DMS79 treated with DMSO at 0.1 percent for 48 hours (cell line): ENCODE data around the gene TDRD12.
"Not testable (repeated sequence)": the region's sequence is repeated elsewhere in the genome, so short reads cannot be mapped to it uniquely, and the experiment has no call there.

Experiments
- DNase-seq: peaks from one replicate; lab custom pipeline; 2025; lab: John Stamatoyannopoulos, UW

The TDRD12 gene

DNA sequence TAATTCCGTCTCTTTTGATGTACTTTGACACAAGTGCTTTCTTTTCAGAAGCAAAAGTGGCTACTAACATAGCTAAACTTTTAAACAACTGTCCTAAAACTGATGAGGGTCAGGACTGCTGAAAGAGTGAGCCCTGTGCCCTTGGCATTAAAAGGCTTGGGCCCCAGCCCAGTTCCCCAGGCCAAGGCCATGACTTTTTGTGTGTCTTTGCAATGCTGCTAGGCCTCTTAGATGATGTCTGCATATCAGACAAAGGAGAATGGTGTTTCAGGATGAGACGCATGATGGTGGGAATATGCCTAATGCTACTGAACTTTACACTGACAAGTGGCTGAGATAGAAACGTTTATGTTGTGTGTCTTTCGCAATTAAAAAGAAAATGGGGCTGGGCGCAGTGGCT lies 112.0 kb downstream of the TDRD12 start:
- DNase-seq: no peak

DNA sequence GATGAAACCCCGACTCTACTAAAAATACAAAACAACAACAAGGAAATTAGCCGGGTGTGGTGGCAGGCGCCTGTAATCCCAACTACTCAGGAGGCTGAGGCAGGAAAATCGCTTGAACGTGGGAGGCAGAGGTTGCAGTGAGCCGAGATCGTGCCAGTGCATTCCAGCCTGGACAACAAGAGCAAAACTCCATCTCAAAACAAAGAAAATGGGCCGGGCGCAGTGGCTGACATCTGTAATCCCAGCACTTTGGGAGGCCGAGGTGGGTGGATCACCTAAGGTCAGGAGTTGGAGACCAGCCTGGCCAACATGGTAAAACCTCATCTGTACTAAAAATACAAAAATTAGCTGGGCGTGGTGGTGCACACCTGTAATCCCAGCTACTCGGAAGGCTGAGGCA lies 112.5 kb downstream of the TDRD12 start:
- DNase-seq: not testable (repeated sequence)

DNA sequence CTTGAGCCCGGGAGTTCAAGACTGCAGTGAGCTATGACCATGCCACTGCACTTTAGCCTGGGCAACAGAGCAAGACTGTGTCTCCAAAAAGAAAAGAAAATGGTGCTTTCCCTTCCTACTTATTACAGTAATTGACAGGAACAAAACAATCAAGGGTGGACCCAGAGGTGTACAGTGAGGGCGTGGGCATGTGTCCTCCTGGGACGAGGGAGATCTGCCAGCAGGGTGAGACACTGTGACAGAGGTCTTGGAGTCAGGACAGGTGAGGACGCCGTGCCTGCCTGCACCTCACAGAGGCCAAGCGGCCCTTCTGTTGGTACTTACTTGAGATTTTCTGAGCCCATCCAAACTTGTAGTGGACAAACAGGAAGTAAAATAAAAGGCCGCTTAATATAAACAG lies 113.3 kb downstream of the TDRD12 start:
- DNase-seq: not testable (repeated sequence)

DNA sequence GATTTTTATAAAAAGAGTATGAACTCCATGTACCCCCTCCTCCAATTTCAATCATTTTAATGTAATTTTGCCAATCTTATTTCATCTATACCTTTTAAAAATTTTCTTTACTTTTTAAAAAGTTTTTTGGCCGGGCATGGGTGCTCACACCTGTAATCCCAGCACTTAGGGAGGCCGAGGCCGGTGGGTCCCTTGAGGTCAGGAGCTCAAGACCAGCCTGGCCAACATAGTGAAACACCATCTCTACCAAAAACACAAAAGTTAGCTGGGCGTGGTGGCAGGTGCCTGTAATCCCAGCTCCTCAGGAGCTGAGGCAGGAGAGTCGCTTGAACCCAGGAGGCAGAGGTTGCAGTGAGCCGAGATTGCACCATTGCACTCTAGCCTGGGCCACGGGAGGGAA lies 113.8 kb downstream of the TDRD12 start:
- DNase-seq: not testable (repeated sequence)

DNA sequence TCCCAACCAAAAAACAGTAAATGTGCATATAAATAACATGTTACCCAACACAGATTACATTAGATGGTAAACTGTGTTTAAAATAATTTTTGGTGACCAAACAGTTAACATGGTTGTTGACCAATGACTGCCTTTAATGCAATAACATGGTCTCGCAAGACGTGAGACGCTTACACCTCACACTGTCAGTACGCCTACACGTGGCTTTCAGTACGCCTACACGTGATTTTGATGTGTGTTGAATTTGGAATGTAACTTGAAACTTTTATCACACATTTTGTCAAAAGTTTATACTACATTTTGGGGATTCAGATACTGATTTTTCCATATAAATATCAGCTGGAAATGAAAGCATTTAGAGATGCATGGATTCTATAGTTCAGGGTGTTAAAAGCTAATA lies 118.0 kb downstream of the TDRD12 start:
- DNase-seq: no peak

DNA sequence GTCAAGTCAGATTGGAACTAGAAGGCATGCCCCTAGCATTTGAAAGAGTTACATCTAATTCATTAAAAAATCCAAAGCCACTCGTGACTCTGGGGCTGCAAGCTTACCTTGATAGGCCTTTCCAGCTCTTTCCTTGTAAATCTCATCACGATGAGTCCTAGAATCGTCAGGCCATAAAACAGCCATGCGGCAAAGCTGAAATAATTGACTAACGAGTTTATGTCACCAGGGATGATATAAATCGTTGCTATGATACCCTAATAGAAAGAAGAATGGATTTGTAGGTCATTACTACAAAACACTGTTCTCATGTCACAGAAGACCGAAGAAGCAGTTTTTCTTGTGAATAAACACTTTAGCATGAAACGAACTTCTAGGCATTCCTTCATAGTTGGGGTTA lies 122.5 kb downstream of the TDRD12 start:
- no peak for DNase-seq

DNA sequence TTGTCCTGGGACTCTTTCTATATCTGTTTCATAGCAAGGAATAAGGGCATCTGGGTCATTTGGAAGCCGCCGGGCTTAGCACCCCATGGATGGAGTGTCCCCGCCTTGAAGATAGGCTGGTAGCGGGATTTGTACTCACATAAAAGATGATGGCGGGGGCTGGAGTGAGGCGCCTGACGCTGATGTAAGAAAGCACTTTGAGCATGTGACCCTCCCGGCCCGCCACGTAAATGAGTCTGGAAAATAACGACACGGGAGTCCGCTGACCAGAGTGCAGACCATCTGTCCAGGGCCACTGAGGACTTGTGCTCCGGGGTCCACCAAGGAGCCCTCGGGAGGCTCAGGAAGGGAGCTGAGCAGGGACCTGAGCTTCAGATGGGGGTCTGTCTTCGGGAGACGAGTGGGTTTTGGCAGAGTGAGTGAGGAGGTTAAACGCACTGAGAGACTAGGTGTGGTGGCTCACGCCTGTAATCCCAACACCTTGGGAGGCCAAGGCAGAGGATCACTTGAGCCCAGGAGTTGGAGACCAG lies 124.2 kb downstream of the TDRD12 start:
- DNase-seq: no peak

DNA sequence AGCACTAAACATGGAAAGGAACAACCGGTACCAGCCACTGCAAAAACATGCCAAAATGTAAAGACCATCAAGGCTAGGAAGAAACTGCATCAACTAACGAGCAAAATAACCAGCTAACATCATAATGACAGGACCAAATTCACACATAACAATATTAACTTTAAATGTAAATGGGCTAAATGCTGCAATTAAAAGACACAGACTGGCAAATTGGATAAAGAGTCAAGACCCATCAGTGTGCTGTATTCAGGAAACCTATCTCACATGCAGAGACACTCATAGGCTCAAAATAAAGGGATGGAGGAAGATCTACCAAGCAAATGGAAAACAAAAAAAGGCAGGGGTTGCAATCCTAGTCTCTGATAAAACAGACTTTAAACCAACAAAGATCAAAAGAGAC lies 128.5 kb downstream of the TDRD12 start:
- DNase-seq: not testable (repeated sequence)

DNA sequence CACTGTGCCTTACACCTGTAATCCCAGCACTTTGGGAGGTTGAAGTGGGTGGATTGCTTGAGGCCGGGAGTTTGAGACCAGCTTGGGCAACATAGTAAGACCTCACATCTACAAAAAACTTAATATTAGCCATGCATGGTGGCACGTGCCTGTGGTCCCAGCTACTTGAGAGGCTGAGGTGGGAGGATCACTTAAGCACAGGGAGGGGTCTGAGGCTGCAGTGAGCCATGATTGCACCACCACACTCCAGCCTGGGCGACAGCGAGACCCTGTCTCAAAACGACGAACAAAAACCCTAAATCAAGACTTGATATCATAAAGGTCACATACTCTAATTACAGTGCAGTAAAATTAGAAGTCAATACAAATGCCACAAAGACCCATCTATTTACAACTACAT lies 132.6 kb downstream of the TDRD12 start:
- no peak for DNase-seq

DNA sequence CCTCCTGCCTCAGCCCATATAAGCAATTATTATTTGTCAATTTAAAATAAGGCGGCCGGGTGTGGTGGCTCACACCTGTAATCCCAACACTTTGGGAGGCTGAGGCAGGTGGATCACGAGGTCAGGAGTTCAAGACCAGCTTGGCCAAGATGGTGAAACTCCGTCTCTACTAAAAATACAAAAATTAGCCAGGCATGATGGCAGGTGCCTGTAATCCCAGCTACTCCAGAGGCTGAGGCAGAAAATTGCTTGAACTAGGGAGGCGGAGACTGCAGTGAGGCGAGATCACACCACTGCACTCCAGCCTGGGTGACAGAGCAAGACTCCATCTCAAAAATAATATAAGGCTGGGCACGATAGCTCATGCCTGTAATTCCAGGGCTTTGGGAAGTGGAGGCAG lies 137.3 kb downstream of the TDRD12 start:
- not testable (repeated sequence) for DNase-seq

DNA sequence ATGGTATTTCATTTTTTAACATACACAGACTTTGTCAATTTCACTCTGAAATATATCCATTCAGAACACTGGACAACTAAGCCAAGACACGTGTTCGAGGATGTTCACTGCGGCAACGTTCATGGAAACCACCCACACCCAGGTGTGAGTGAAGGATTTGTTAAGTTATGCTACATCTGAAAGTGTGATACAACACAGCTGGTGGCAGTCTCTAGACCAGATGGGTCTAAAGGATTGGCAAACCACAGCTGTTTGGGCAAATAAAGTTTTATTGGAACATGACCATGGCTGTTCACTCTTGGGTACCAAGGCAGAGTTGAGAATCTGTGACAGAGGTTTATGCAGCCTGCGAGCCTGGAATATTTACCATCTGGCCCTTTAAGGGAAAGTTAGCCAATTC lies 138.0 kb downstream of the TDRD12 start:
- no peak for DNase-seq

DNA sequence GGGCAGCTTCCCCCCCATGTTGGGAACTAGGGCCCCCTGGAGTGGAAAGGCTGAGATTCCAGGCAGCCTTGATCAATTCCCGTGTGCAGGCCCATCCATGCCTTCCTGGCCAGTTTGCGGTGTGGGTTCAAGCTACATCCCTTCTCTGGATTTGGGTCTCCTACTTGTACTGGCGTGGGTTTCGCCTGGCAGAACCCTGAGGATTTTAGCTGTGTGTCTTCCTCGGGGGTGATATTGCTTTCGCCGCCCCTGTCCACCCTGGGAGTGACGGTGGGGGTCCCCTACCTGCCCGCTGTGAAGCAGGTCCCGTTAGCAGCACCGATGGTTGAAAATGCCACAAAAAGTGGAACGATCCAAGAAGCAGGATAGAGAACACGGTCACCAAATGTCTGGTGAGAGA lies 138.6 kb downstream of the TDRD12 start:
- no peak for DNase-seq

DNA sequence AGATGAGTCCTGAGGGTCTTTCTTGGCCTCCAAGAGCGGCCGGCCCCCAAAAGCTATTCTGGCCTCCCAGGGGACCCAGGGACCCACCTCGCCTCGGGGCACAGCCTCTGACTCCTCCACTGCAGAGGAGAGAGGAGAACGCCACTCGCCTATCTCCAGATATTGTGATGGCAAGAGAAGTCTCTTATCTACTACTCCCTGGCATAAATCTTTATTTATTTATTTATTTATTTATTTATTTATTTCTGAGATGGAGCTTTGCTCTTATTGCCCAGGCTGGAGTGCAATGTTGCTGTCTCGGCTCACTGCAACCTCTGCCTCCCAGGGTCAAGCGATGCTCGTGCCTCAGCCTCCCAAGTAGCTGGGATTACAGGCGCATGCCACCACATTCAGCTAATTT lies 139.0 kb downstream of the TDRD12 start:
- DNase-seq: no peak

DNA sequence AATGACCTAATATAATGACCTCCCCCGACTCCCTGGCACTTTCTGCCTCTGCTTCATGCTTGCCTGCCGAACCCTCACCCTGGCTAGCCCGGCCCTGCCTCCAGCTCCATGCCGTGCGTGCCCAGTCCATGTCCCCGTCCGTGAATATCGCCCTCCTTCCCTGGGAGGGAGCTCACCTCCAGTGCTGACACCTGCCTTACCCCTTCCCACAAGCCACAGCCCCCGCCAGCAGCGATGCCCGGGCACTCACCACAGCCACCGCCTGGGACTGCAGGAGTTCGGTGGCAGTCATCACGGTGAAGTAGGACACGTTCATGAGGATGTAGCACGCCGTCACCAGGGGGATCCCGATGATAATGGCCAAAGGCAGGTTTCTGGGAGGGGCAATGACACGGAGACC lies 140.0 kb downstream of the TDRD12 start:
- DNase-seq: no peak

DNA sequence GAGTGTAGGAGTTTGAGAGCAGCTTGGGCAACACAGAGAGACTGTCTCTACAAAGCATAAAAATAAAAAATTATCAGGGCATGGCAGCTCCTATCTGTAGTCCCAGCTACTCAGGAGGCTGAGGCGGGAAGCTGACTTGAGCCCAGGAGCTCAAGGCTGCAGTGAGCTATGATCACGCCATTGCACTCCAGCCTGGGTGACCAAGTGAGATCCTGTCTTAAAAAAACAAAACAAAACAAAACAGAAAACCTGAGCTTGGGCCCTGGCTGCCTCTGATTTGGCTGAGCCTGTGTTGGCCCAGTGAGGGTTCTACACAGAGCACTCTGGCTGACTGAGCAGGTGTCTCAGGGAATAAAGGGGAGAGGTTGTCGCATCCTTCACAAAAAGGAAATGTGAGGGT lies 142.0 kb downstream of the TDRD12 start:
- no peak for DNase-seq

DNA sequence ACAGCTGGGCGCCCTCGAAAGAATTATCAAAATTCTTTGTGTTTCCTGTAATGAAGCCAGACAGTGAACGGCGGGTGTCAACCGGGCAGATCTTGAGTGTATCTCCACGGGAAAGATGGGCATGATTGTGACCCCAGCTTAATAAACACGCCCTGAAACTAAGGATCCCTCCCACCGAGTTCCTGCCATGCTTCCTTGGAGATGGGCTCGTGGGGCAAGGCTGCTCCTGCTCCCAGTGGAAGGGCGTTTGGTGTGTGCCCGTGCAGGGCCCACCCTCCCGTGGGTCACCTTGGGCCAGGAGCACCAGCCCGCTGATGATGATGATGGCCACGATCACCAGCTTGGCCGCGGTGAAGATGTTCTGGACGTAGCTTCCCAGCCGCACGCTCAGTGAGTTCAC lies 142.6 kb downstream of the TDRD12 start:
- no peak for DNase-seq

DNA sequence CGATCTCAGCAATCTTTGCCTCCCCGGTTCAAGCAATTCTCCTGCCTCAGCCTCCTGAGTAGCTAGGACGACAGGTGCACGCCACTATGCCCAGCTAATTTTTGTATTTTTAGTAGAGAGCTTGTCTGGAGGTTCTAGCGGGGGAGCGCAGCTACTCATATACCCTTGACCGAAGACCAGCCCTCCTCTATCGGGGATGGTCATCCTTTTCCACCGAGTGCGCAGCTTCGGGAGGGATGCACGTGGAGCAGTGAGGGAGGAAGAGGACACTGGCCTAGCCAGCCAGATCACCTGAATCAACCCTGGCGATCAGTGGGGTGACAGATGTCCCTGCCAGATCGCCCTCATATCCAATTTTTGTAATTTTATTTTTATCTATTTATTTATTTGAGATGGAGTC lies 143.2 kb downstream of the TDRD12 start:
- no peak for DNase-seq

DNA sequence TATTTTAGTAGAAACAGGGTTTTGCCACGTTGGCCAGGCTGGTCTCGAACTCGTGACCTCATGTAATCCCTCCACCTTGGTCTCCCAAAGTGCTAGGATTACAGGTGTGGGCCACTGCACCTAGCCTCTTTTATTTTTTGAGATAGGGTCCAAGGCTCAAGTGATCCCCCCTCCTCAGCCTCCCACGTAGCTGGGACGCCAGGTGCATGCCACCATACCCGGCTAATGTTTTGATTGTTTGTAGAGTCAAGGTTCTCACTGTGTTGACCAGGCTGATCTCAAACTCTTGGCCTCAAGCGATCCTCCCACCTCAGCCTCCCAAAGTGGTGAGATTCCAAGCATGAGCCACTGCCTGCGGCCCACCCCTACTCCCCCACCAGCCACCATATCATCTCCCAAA lies 143.7 kb downstream of the TDRD12 start:
- DNase-seq: no peak

DNA sequence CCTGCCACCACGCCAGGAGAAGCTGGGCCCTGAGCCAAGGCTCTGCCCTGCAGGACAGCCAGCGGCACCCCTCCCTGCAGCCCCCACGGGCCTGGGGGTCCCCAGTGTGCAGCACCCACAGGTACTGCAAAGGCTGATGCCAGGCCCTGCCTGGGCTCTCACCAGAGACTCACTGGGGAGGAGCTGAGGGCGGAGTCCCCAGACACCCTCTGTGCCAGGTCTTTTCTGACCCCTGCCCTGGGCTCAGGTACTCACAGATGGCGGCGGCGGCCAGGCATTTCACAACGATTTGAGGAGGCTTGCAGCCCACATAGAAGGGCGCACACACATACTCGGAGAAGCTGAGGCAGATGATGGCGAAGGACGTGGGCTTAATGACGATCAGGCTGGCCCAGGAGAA lies 144.3 kb downstream of the TDRD12 start:
- DNase-seq: no peak

DNA sequence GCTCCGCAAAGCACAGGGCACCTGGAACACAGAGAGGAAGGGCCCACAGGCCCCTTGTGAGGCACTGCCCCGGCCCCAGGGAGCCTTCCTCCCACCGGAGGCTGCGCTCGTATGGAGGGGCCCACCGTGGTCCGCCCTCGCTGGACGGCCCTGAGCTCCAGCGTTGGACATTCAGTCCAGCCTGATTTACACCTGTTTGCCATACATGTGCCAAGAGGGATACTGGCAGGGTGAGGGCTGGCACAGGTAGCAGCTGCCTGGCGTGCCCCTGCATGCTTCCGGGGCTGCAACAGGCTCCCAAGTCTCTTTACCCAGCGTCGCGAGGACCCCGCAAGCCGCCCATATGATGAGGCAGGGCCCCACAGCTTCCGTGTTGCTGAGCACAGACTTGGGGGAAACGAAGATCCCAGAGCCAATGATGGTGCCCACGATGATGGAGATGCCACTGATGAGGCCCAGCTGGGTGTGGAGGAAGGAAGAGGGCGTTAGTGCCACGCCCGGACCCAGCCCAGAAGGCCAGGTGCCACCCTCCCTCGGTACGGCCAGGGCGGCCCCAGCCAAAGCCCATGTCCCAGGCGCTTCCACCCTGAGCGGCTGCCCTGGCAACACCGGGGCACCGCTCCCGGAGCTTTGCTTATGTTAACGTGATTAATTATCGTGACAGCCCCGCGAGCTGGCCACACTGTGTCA lies 144.9 kb downstream of the TDRD12 start:
- DNase-seq: no peak

DNA sequence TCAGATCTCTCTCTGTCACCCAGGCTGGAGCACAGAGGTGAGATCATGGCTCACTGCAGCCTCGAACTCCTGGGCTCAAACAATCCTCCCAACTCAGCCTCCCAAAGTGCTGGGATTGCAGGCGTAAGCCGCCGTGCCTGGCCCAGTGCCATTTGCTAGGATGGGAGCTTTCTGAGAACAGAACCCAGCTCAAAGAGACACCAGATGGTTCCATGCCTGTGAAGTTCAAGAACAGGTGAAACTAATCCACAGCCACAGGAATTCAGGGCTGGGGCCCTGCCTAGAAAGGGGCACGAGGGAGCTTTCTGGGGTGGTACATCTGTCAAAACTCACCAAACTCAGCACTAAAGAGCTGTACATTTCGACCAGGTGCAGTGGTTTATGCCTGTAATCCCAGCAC lies 145.8 kb downstream of the TDRD12 start:
- no peak for DNase-seq

DNA sequence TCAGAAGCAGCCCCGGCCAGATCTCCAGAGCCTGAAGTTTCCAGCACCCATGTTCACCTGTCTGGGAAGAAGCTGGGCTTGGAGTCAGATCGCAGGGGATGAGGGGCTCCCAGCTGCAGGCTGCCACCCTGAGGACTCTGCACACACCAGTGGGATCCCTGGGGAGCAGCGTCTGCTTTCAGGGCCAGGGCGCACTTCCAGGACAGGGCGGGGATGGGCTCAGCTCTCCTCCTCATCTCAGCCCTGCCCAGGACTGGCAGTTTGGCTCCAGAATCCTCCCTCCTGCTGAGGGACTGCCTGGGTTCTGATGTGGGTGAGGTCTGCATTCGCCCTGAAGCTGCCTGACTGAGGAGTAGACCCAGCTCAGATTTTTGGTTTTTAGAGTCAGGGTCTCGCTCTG lies 146.5 kb downstream of the TDRD12 start:
- no peak for DNase-seq

DNA sequence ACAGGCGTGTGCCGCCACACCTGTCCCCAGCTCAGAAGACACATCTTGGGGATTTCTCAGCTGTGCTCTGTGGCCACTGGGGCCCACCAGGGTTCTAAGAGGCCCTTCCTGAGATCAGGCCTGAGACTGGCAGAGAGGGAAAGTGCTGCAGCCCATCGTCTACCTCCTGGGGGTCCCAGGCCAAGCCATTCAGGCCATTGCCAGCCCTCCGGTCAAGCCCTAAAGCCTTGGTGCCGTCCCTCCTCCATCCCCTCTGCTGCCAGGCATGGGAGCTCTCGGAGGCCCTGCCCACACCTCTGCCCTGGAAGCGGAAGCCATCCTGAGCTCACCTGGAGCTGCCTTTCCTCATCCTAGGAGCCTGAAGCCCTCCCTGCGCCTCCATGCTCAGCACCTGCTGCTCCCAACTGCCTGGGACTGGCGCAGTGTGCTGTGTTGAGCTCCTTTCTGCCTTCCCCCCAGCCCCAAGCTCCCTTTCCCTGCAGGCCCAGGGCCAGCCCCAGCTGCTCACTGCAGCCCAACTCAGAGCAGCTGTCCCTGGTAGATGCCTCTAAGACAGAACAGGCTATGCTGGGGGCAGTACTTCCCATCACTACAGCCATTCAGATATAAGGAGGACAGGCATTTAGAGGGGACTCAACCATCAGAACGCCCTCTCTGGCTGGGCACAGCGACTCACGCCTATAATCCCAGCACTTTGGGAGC lies 147.1 kb downstream of the TDRD12 start:
- no peak for DNase-seq

DNA sequence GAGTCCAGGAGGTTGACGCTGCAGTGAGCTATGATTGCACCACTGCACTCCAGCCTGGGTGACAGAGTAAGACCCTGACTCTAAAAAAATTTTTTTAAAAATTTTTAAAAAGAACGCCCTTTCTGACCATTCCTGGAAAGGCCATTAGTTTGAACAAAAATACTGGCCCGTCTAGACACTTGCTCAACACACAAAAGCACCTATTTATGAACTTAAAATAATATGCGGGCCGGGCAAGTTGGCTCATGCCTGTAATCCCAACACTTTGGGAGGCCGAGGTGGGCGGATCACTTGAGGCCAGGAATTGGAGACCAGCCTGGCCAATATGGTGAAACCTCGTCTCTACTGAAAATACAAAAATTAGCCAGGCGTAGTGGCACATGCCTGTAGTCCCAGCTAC lies 147.9 kb downstream of the TDRD12 start:
- not testable (repeated sequence) for DNase-seq
